Liver (tissue), 9 donors: ENCODE results near the gene HAUS8. TPM values are rescaled to one million over a fixed set of nuclear protein-coding genes. Genes with fewer than 3 reads are reported as not detected.
A peak's percentile ranks its signal among the peaks of the same experiment; 100 is the strongest.

Source experiments
- DNase-seq: peaks from one replicate; pipeline ENCODE4 v3.0.0-alpha.2; 2017; ENCODE audit warnings: low spot score
- H3K27ac ChIP-seq, 2 donors: one replicate each; pipeline ENCODE4 v1.7.0; 2013; ENCODE audit warnings: inconsistent platforms in 2 of 2, low read length in 2 of 2, control low read depth in 1 of 2, low read depth in 1 of 2, mild to moderate bottlenecking in 1 of 2
- H3K27me3 ChIP-seq, 4 donors: one replicate each; pipeline versions ENCODE4 v1.6.1 to v1.7.0; 2013; ENCODE audit warnings: low read length in 3 of 4, inconsistent platforms in 1 of 4, mild to moderate bottlenecking in 1 of 4, moderate library complexity in 1 of 4; ENCODE audit not compliant: control insufficient read depth in 4 of 4, insufficient read depth in 4 of 4
- H3K36me3 ChIP-seq, 4 donors: one replicate each; pipeline versions ENCODE4 v1.6.1 to v1.7.0; 2013; ENCODE audit warnings: low read length in 3 of 4, mild to moderate bottlenecking in 3 of 4, low read depth in 1 of 4, moderate library complexity in 1 of 4; ENCODE audit not compliant: control insufficient read depth in 4 of 4, insufficient read depth in 3 of 4
- H3K4me1 ChIP-seq, 4 donors: one replicate each; pipeline versions ENCODE4 v1.6.1 to v1.7.0; 2013; ENCODE audit warnings: low read length in 3 of 4, mild to moderate bottlenecking in 3 of 4, moderate library complexity in 1 of 4; ENCODE audit not compliant: control insufficient read depth in 4 of 4, insufficient read depth in 4 of 4
- H3K4me3 ChIP-seq, 3 donors: one replicate each; pipeline versions ENCODE4 v1.6.1 to v1.7.0; 2013; ENCODE audit warnings: low read length in 3 of 3, control low read depth in 1 of 3, low read depth in 1 of 3, mild to moderate bottlenecking in 1 of 3
- H3K9ac ChIP-seq, 2 donors: one replicate each; pipeline ENCODE4 v1.7.0; 2013; ENCODE audit warnings: low read length in 2 of 2, mild to moderate bottlenecking in 2 of 2, moderate library complexity in 2 of 2, control low read depth in 1 of 2, low read depth in 1 of 2
- H3K9me3 ChIP-seq, 4 donors: one replicate each; pipeline versions ENCODE4 v1.6.1 to v1.7.0; 2013; ENCODE audit warnings: low read length in 3 of 4; ENCODE audit not compliant: control insufficient read depth in 4 of 4
- FOXA1 ChIP-seq: IDR thresholded peaks from 2 replicates; pipeline ENCODE4 v1.6.1; 2016; ENCODE audit warnings: antibody characterized with exemption
- FOXA2 ChIP-seq: IDR thresholded peaks from 2 replicates; pipeline ENCODE4 v1.6.1; 2016; ENCODE audit warnings: antibody characterized with exemption
- GABPA ChIP-seq, 2 donors: IDR thresholded peaks in 1 of 2; conservative IDR thresholded peaks in 1 of 2; 2 replicates each; pipeline ENCODE4 v1.6.1; 2016; ENCODE audit warnings: antibody characterized with exemption in 2 of 2, mild to moderate bottlenecking in 1 of 2, moderate library complexity in 1 of 2
- HNF4A ChIP-seq, 2 donors: conservative IDR thresholded peaks; 2 replicates each; pipeline ENCODE4 v1.6.1; 2016; ENCODE audit warnings: antibody characterized with exemption in 2 of 2, mild to moderate bottlenecking in 2 of 2
- RAD21 ChIP-seq, 2 donors: IDR thresholded peaks; 2 replicates each; pipeline ENCODE4 v1.6.1; 2016; ENCODE audit warnings: antibody characterized with exemption in 2 of 2, mild to moderate bottlenecking in 2 of 2
- RXRA ChIP-seq, 2 donors: IDR thresholded peaks; 2 replicates each; pipeline ENCODE4 v1.6.1; 2017 to 2018; ENCODE audit warnings: antibody characterized with exemption in 2 of 2, mild to moderate bottlenecking in 1 of 2
- WGBS: extraction: QIAGEN DNeasy Blood & Tissue Kit; methylation state at CpG from one replicate; pipeline ENCODE4 v1.1.7; 2013; 5-methylcytosine and 5-hydroxymethylcytosine counted together
- polyA plus RNA-seq, 2 donors: library from polyadenylated mRNA; stranded (reverse) in 1 of 2; unstranded in 1 of 2; fragments of 200-250 nt in 1 of 2; fragments of >200 nt in 1 of 2; fragmentation: Nextera tagmentation in 1 of 2; extraction: Ambion mirVana in 1 of 2; gene quantifications; one replicate each; pipeline versions ENCODE4 v1.2.1 to v1.2.3, GENCODE V29; 2013 to 2015
- total RNA-seq, 2 donors: library from RNA; depleted of rRNA; stranded (reverse); fragments of >200 nt; gene quantifications; one replicate each; pipeline ENCODE4 v1.2.3, GENCODE V29; 2014
- TF ChIP-seq, protein P1 (sequence below): IDR thresholded peaks from 2 replicates; pipeline ENCODE4 v1.6.1; 2016; ENCODE audit warnings: antibody characterized with exemption
- TF ChIP-seq, protein P2 (sequence below): fragments of 150-350 bp; IDR thresholded peaks from 2 replicates; pipeline ENCODE4 v1.5.1; 2017; ENCODE audit warnings: improper control_type of control experiment, low read depth, low read length; ENCODE audit not compliant: missing input control
- donor health status: healthy.
- donor health status: healthy.
- donor health status: healthy.
- donor health status: healthy.
- donor health status: healthy.

Gene HAUS8
- total and polyA plus RNA-seq, 4 donors = 3.3 to 5.7 (median 3.8) TPM

DNA sequence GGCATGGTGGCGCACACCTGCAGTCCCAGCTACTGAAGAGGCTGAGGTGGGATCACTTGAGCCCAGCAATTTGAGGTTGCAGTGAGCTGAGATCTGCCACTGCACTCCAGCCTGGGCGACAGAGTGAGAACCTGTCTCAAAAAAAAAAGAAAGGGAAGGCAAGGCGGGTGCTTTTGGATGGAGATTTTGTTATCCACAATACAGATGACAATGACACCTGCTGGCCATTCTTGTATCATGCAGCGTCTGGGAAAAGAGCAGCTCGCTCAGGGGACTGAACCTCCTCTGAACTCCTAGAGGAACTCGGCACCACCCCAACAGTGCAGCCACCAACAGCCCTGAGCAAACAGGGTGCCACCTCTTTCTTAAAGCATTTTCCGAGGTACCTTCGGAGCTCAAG lies 22.8 kb downstream of the HAUS8 start:
- no peaks in the 10 kb centered on the region for H3K4me1 ChIP-seq
- no peak overlapping the region for H3K4me3 ChIP-seq
- peaks cover 6 to 39% (median 14%) of the 10 kb centered on the region in 4 donors for H3K36me3 ChIP-seq
- TF ChIP-seq, protein P1, sequence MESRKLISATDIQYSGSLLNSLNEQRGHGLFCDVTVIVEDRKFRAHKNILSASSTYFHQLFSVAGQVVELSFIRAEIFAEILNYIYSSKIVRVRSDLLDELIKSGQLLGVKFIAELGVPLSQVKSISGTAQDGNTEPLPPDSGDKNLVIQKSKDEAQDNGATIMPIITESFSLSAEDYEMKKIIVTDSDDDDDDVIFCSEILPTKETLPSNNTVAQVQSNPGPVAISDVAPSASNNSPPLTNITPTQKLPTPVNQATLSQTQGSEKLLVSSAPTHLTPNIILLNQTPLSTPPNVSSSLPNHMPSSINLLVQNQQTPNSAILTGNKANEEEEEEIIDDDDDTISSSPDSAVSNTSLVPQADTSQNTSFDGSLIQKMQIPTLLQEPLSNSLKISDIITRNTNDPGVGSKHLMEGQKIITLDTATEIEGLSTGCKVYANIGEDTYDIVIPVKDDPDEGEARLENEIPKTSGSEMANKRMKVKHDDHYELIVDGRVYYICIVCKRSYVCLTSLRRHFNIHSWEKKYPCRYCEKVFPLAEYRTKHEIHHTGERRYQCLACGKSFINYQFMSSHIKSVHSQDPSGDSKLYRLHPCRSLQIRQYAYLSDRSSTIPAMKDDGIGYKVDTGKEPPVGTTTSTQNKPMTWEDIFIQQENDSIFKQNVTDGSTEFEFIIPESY = no peak
- TF ChIP-seq, protein P2, sequence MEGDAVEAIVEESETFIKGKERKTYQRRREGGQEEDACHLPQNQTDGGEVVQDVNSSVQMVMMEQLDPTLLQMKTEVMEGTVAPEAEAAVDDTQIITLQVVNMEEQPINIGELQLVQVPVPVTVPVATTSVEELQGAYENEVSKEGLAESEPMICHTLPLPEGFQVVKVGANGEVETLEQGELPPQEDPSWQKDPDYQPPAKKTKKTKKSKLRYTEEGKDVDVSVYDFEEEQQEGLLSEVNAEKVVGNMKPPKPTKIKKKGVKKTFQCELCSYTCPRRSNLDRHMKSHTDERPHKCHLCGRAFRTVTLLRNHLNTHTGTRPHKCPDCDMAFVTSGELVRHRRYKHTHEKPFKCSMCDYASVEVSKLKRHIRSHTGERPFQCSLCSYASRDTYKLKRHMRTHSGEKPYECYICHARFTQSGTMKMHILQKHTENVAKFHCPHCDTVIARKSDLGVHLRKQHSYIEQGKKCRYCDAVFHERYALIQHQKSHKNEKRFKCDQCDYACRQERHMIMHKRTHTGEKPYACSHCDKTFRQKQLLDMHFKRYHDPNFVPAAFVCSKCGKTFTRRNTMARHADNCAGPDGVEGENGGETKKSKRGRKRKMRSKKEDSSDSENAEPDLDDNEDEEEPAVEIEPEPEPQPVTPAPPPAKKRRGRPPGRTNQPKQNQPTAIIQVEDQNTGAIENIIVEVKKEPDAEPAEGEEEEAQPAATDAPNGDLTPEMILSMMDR = peak; percentile 51
- peak; percentile 68 to 78 for TF ChIP-seq RAD21 (IDR thresholded peaks at IDR 0.05)
- 78% methylated on average over 8 of the region's 8 CpGs for WGBS
- H3K9me3 ChIP-seq = no peaks in the 10 kb centered on the region
- no peaks in the 10 kb centered on the region for H3K27me3 ChIP-seq
- H3K27ac ChIP-seq = no peak overlapping the region
- H3K9ac ChIP-seq = no peak overlapping the region
- no peak for DNase-seq

DNA sequence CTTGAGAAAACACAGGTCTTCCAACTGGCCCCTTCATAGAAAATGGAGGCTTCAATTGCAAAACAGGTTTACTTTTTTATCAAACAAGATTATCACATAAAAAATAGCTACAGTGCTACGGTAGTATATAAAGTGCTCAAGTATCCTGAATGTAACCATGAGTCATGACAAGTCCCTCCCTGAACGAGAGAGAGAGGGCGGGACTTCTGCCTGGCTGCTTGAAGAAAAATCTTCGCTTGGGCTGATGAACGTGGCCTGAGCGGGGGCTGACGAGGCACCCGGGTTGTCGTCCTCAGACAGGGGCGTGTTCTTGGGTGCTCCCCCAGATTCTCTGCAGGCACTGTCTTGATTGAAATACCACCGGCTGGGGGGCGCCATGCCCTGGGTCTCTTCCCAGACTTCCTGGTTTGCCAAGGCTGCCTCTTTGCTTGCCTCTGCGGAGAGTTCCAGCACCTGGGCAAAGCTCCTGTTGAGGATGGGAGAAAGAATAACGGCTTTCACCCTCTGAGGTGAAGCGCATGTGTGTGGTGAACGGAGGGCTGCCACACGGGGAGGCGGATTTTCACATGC lies 25.5 kb downstream of the HAUS8 start:
- Histone ChIP-seq H3K9ac (no peak overlapping the region), H3K27ac (no peak overlapping the region), H3K4me1 (no peaks in the 10 kb centered on the region), H3K27me3 (no peaks in the 10 kb centered on the region), H3K9me3 (no peaks in the 10 kb centered on the region), H3K36me3 (peaks cover 3 to 32% (median 12%) of the 10 kb centered on the region in 4 donors), H3K4me3 (no peak overlapping the region)
- TF ChIP-seq RXRA (IDR thresholded peaks at IDR 0.05) = no peak
- no peak for TF ChIP-seq FOXA1
- TF ChIP-seq, protein P2 = no peak
- TF ChIP-seq, protein P1 = no peak
- no peak for TF ChIP-seq FOXA2
- TF ChIP-seq GABPA (IDR thresholded peaks at IDR 0.05 in 1 of 2, conservative IDR thresholded peaks at IDR 0.05 in 1 of 2) = no peak
- no peak for TF ChIP-seq HNF4A (conservative IDR thresholded peaks at IDR 0.05)
- DNase-seq = no peak
- WGBS = 93% methylated on average over 18 of the region's 18 CpGs
